ENCODE results near the gene CLK1.
A peak's percentile ranks its signal among the peaks of the same experiment; 100 is the strongest.
"Not testable (repeated sequence)": the region's sequence is repeated elsewhere in the genome, so short reads cannot be mapped to it uniquely, and the experiment has no call there.

CLK1 gene

DNA sequence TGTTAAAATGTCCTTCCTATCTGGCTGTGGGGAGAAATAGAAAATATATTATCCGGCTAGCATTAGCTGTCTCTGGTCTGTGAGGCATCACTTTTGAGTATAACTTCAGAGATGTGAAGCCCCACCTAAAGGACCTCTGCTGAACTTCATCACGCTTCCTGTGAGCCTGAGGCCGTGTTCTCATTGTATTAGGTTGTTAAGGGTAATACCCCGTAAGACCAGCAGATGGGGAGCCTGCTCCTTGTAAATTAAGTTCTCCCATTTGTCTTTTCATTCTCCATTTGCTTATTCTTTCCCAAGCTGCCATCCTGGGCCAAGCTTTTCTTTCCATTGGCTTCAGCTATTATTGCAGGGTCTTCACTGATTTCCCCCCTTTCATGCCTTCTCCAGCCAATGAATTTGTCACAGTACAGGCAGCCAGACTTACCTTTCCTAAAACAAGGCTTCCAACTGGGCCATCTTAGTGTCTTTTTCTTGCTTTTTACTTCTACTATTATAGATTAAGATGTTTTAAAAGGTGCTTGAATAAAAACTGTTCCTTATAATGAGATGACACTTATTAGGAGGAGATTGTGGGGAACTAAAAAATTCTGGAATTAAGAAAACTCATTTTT, 37.1 kb upstream of the CLK1 start:
- TF ChIP-seq CTCF (IDR thresholded peaks at IDR 0.05): peak; percentile 63
- Histone ChIP-seq H3K36me3 (ENCODE audit: control insufficient read depth, insufficient read depth, low read length) (no peaks in the 10 kb centered on the region), H3K4me1 (no peaks in the 10 kb centered on the region), H3K79me2 (no peaks in the 10 kb centered on the region), H3K9ac (no peak overlapping the region), H3K27me3 (ENCODE audit: control insufficient read depth, insufficient read depth, low read length) (no peaks in the 10 kb centered on the region), H3K27ac (no peak overlapping the region), H3K4me2 (ENCODE audit: low read length) (no peak overlapping the region), H3K4me3 (ENCODE audit: low read depth, low read length) (no peak overlapping the region), H2AFZ (no peak overlapping the region), H3K9me3 (ENCODE audit: control insufficient read depth, low read length) (no peaks in the 10 kb centered on the region)

GRCh38 chr2:200899482-200899881, 35.0 kb upstream of the CLK1 start:
- no peaks in the 10 kb centered on the region for H3K4me1 ChIP-seq
- no peak overlapping the region for H3K4me3 ChIP-seq (ENCODE audit: low read depth, low read length)
- no peaks in the 10 kb centered on the region for H3K79me2 ChIP-seq
- H3K4me2 ChIP-seq (ENCODE audit: low read length): no peak overlapping the region
- H3K27me3 ChIP-seq (ENCODE audit: control insufficient read depth, insufficient read depth, low read length): no peaks in the 10 kb centered on the region
- no peaks in the 10 kb centered on the region for H3K9me3 ChIP-seq (ENCODE audit: control insufficient read depth, low read length)
- TF ChIP-seq CTCF (IDR thresholded peaks at IDR 0.05): no peak
- H3K36me3 ChIP-seq (ENCODE audit: control insufficient read depth, insufficient read depth, low read length): no peaks in the 10 kb centered on the region
- H3K27ac ChIP-seq: no peak overlapping the region
- H2AFZ ChIP-seq: no peak overlapping the region
- H3K9ac ChIP-seq: no peak overlapping the region

DNA sequence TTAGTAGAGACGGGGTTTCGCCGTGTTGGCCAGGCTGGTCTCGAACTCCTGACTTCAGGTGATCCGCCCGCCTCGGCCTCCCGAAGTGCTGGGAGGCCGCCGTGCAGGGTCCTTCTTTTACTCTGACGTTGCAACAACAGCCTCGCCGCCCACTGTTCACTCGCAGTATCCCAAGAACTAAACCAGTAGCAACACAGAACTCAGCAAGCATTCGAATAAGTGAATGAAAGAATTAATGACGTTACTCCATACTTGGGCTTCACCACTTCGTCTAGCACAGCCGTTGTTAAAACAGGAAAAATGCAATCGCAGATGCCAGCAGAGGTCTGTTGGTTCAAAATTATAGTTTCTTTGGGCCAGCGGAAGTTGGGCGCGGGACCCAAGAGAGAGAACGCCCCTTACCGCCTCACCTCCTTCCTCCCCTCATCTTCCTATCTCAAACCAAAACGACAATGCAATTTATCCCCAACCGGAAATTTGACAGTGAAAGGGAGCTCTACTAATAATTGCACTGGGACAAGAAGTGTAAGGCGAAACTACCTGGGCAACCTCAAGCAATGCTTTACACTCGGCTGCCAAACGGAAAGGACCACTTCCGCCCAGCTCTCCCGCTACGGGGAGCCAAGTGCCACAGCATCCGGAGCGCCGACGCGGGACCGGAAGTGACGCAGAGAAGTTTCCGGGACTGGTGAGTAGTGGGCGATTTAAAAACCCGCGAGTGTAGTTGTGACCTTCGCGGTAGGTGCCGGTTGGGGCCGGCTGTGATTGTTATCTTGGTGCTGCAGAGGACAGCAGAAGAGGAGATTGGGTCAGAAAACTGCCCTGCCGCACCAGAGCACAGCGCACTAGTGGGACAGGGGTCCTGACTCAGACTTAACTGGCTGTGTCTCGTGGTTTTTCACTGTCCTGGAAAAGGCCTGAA, 24.5 kb upstream of the CLK1 start, which contains the start of the genes NIF3L1 and PPIL3:
Gene NIF3L1 (plus strand): TSS at position 668 of the 922 bp plus-strand sequence. CDS start 2,573 bp downstream, outside the sequence.
Gene PPIL3 (minus strand): TSS at position 374 of the 922 bp plus-strand sequence. CDS start 1,462 bp downstream, outside the sequence.
- Histone ChIP-seq H3K79me2 (peaks cover 8% of the 10 kb centered on the region), H3K4me2 (ENCODE audit: low read length) (peak within 1 kb of the TSS; percentile 70)

DNA sequence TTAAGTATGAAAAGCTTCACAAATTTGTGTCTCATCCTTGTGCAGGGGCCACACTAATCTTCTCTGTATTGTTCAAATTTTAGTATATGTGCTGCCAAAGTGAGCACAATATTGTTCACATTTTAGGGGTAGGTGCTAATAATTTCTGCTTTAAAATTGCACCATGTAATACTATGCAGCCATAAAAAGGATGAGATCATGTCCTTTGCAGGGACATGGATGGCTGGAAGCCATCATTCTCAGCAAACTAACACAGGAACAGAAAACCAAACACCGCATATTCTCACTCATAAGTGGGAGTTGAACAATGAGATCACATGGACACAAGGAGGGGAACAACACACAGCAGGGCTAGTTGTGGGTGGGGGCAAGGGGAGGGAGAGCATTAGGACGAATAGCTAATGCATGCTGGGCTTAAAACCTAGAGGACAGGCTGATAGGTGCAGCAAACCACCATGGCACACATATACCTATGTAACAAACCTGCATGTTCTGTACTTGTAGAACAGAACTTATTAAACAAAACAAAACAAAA, 17.3 kb upstream of the CLK1 start:
- H3K4me1 ChIP-seq; H3K9ac ChIP-seq; H3K79me2 ChIP-seq; H2AFZ ChIP-seq; H3K4me3 ChIP-seq (ENCODE audit: low read depth, low read length); H3K27me3 ChIP-seq (ENCODE audit: control insufficient read depth, insufficient read depth, low read length); H3K27ac ChIP-seq; H3K9me3 ChIP-seq (ENCODE audit: control insufficient read depth, low read length); H3K4me2 ChIP-seq (ENCODE audit: low read length); H3K36me3 ChIP-seq (ENCODE audit: control insufficient read depth, insufficient read depth, low read length): not testable (repeated sequence)

More for the DNA sequence above, 24.5 kb upstream of the CLK1 start, which contains the start of the genes NIF3L1 and PPIL3:
- H3K4me3 ChIP-seq (ENCODE audit: low read depth, low read length): peak within 1 kb of the TSS; percentile 77
- TF ChIP-seq CTCF (IDR thresholded peaks at IDR 0.05): peak; percentile 5
- no peaks in the 10 kb centered on the region for H3K27me3 ChIP-seq (ENCODE audit: control insufficient read depth, insufficient read depth, low read length)
- H3K36me3 ChIP-seq (ENCODE audit: control insufficient read depth, insufficient read depth, low read length): no peaks in the 10 kb centered on the region
- H3K9me3 ChIP-seq (ENCODE audit: control insufficient read depth, low read length): no peaks in the 10 kb centered on the region
- H3K4me1 ChIP-seq: no peaks in the 10 kb centered on the region
- H3K27ac ChIP-seq: peak within 1 kb of the TSS; percentile 94
- H2AFZ ChIP-seq: peak within 1 kb of the TSS; percentile 97
- peak within 1 kb of the TSS; percentile 30 for H3K9ac ChIP-seq

DNA sequence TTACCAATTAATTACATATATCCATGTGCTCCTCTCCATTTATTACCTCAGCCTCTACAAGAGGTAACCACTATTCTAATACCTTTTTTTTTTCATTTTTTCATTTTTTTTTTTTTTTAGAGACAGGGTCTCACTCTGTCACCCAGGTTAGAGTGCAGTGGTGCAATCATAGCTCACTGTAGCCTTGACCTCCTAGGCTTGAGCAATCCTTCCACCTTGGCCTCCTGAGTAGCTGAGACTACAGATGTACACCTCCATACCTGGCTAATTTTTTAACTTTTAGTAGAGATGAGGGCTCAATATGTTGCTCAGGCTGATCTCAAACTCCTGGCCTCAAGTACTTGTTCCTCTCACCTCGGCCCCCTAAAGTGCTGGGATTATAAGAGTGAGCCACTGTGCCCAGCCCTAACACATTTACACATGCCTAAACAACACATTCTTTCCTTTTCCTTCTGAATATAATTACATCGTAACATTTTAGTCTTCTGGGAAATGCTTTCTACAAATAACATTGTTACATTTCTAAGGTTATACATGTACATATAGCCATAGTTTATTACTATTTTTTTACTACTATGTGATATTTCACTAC, 13.9 kb upstream of the CLK1 start:
- Histone ChIP-seq H3K79me2 (no peaks in the 10 kb centered on the region), H3K9ac (no peak overlapping the region), H3K4me3 (ENCODE audit: low read depth, low read length) (no peak overlapping the region), H3K9me3 (ENCODE audit: control insufficient read depth, low read length) (no peaks in the 10 kb centered on the region), H3K36me3 (ENCODE audit: control insufficient read depth, insufficient read depth, low read length) (no peaks in the 10 kb centered on the region), H3K4me1 (no peaks in the 10 kb centered on the region), H3K27me3 (ENCODE audit: control insufficient read depth, insufficient read depth, low read length) (no peaks in the 10 kb centered on the region), H3K27ac (no peak overlapping the region), H2AFZ (no peak overlapping the region), H3K4me2 (ENCODE audit: low read length) (no peak overlapping the region)
- TF ChIP-seq CTCF (IDR thresholded peaks at IDR 0.05): no peak
